Pancreas (tissue), 10 donors: ENCODE measurements around the gene PPP1R1C. TPM values are rescaled to one million over a fixed set of nuclear protein-coding genes. Genes with fewer than 3 reads are reported as not detected.
A peak's percentile ranks its signal among the peaks of the same experiment; 100 is the strongest.

Experiments used
- ATAC-seq, 4 donors: fragments of 200-7000 bp; cut with Tn5 transposase; one replicate each; pipeline versions ENCODE4 v1.8.0 to v1.9.1; 2020; ENCODE audit warnings: mild to moderate bottlenecking in 4 of 4, moderate library complexity in 4 of 4
- DNase-seq, 6 donors: peaks; one replicate each; pipeline ENCODE4 v3.0.0-alpha.2; 2020
- FAIRE-seq: peaks from 2 replicates; lab custom pipeline; 2012; peaks lifted over from hg19 to GRCh38; lab: Jason Lieb, UNC
- H3K27ac ChIP-seq, 4 donors: fragments of 200-600 bp; sonication (generic); 1 replicate in 3 of 4; 2 replicates in 1 of 4; pipeline versions ENCODE4 v1.5.0 to v1.8.0; 2020
- H3K27me3 ChIP-seq, 4 donors: fragments of 200-600 bp; one replicate each; pipeline ENCODE4 v1.8.0; 2021
- H3K36me3 ChIP-seq, 3 donors: fragments of 200-600 bp; sonication (generic) in 1 of 3; one replicate each; pipeline versions ENCODE4 v1.5.0 to v1.8.0; 2020 to 2021
- H3K4me1 ChIP-seq, 3 donors: fragments of 200-600 bp; one replicate each; pipeline ENCODE4 v1.8.0; 2021
- H3K4me3 ChIP-seq, 4 donors: fragments of 200-600 bp; sonication (generic) in 2 of 4; one replicate each; pipeline versions ENCODE4 v1.5.0 to v1.8.0; 2020 to 2021
- H3K9me3 ChIP-seq, 4 donors: fragments of 200-600 bp; one replicate each; pipeline ENCODE4 v1.8.0; 2021
- CTCF ChIP-seq, 4 donors: fragments of 200-600 bp; sonication (generic) in 3 of 4; IDR thresholded peaks; one replicate each; pipeline versions ENCODE4 v1.5.0 to v1.8.0; 2021; ENCODE audit warnings: antibody characterized with exemption in 4 of 4
- WGBS, 2 donors: extraction: QIAGEN DNeasy Blood & Tissue Kit; methylation state at CpG; one replicate each; pipeline ENCODE4 v1.1.7; 2013; 5-methylcytosine and 5-hydroxymethylcytosine counted together
- intact Hi-C, 3 donors: fragments of 100-400 bp; cut with DNase I; formaldehyde crosslinking; loops; one replicate each; pipeline versions ENCODE4 v1.11.1 to v1.14.2; 2022
- polyA plus RNA-seq, 2 donors: library from polyadenylated mRNA; stranded (reverse); fragments of 200-250 nt; gene quantifications; one replicate each; pipeline ENCODE4 v1.2.3, GENCODE V29; 2013
- total RNA-seq, 6 donors: library from RNA; stranded (reverse); fragmentation: NEBNext Ultra II Directional in 4 of 6; extraction: Animal tissue kit (Norgen Biotek cat#: 25700) in 4 of 6; gene quantifications; one replicate each; pipeline versions ENCODE4 v1.2.1 to v1.2.4, GENCODE V29; 2021 to 2023
- donor health status: healthy with polysubstance abuse.
- donor health status: DM: no; HTN: no; CAD: no; lungs with moderate emphysema.
- donor health status: DM: no; HTN: no; CAD: no.
- donor health status: control.
- donor health status: control.
- donor health status: Bipolar disorder and iron deficiency.
- donor health status: DM: yes; HTN: yes; CAD: no.
- donor health status: DM: no; HTN: no; CAD: no.
- donor health status: DM: no; HTN: no; CAD: no.
- donor health status: DM: yes; HTN: yes; CAD: no.

Gene PPP1R1C
- total and polyA plus RNA-seq, 8 donors, result 0.20 to 2.4 (median 0.73) TPM

GRCh38 chr2:182050333-182051135, 64.9 kb downstream of the PPP1R1C start:
- 63 to 67% methylated on average over 4 of the region's 4 CpGs for WGBS, 2 donors
- FAIRE-seq (no peak), ATAC-seq (peak in 2 of 4 donors; percentile 29 to 49), DNase-seq (no peak)
- peaks cover 0 to 3% (median 0%) of the 10 kb centered on the region in 3 donors for H3K4me1 ChIP-seq
- intact Hi-C loops, result no loop called here
- H3K27ac ChIP-seq, result no peak overlapping the region
- no peaks in the 10 kb centered on the region for H3K36me3 ChIP-seq
- no peaks in the 10 kb centered on the region for H3K9me3 ChIP-seq
- no peaks in the 10 kb centered on the region for H3K27me3 ChIP-seq
- no peak for TF ChIP-seq CTCF (IDR thresholded peaks at IDR 0.05)
- no peak overlapping the region for H3K4me3 ChIP-seq

- WGBS, 2 donors, result 88 to 91% methylated on average over 4 of the region's 4 CpGs
- Histone ChIP-seq H3K9me3 (no peaks in the 10 kb centered on the region), H3K36me3 (no peaks in the 10 kb centered on the region), H3K27ac (no peak overlapping the region), H3K4me3 (no peak overlapping the region), H3K27me3 (no peaks in the 10 kb centered on the region), H3K4me1 (no peaks in the 10 kb centered on the region)
- DNase-seq, result no peak
- TF ChIP-seq CTCF (IDR thresholded peaks at IDR 0.05), result no peak
- intact Hi-C loops, result no loop called here
- no peak for ATAC-seq
- no peak for FAIRE-seq
Observed at GRCh38 chr2:182055993-182056392, 70.3 kb downstream of the PPP1R1C start.

- TF ChIP-seq CTCF (IDR thresholded peaks at IDR 0.05), result no peak
- Histone ChIP-seq H3K36me3 (no peaks in the 10 kb centered on the region), H3K9me3 (no peaks in the 10 kb centered on the region), H3K4me1 (no peaks in the 10 kb centered on the region), H3K4me3 (no peak overlapping the region), H3K27me3 (no peaks in the 10 kb centered on the region), H3K27ac (no peak overlapping the region)
- no peak for FAIRE-seq
- no peak for DNase-seq
- no peak for ATAC-seq
- intact Hi-C loops, result no loop called here
Observed at GRCh38 chr2:182057002-182057401, 71.3 kb downstream of the PPP1R1C start.

- ATAC-seq (no peak), DNase-seq (no peak), FAIRE-seq (no peak)
- H3K36me3 ChIP-seq, result no peaks in the 10 kb centered on the region
- H3K4me1 ChIP-seq, result peaks cover 0 to 4% (median 0%) of the 10 kb centered on the region in 3 donors
- no peak for TF ChIP-seq CTCF (IDR thresholded peaks at IDR 0.05)
- WGBS, 2 donors, result 80 to 85% methylated on average over 1 of the region's 1 CpG
- no peaks in the 10 kb centered on the region for H3K9me3 ChIP-seq
- no peak overlapping the region for H3K4me3 ChIP-seq
- intact Hi-C loops, result no loop called here
- no peak overlapping the region for H3K27ac ChIP-seq
- H3K27me3 ChIP-seq, result no peaks in the 10 kb centered on the region
Observed at GRCh38 chr2:182058056-182058455, 72.4 kb downstream of the PPP1R1C start.

GRCh38 chr2:182061739-182062138, 76.1 kb downstream of the PPP1R1C start:
- intact Hi-C loops, result no loop called here
- H3K9me3 ChIP-seq, result no peaks in the 10 kb centered on the region
- DNase-seq (no peak), FAIRE-seq (no peak), ATAC-seq (no peak)
- H3K36me3 ChIP-seq, result no peaks in the 10 kb centered on the region
- no peaks in the 10 kb centered on the region for H3K27me3 ChIP-seq
- TF ChIP-seq CTCF (IDR thresholded peaks at IDR 0.05), result no peak
- H3K27ac ChIP-seq, result no peak overlapping the region
- no peak overlapping the region for H3K4me3 ChIP-seq
- peaks cover 0 to 4% (median 0%) of the 10 kb centered on the region in 3 donors for H3K4me1 ChIP-seq
- WGBS, 2 donors, result 55 to 69% methylated on average over 1 of the region's 1 CpG
